GM18502 (cell line): ENCODE measurements around the gene TERB1.

Experiments
- ATAC-seq: cut with Tn5 transposase; IDR thresholded peaks from one replicate; pipeline ENCODE4 v1.9.1; 2021; ENCODE audit warnings: mild to moderate bottlenecking; ENCODE audit not compliant: unreplicated experiment, poor library complexity

Gene TERB1

DNA sequence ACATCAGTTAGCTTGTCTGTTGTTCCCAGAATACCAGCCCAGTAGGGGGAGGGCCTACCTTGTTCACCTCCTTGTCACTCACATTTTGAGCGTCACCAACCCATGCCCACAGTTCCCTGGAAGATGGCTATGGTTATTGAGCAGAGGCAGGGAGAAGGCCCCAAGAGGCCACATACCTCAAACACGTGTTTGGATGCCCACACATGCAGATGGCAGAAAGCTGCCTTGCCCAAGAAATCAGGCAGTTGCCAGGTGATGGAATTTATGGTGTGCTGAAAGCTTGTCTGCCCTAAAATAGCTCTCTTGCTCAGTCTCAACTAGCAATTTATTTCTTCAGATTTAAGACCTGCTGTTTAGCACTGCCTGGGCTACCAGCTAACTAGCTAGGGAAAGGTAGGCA is 88.3 kb downstream of the TERB1 start:
- no peak for ATAC-seq

- ATAC-seq = no peak
These were observed 88.9 kb downstream of the TERB1 start for GRCh38 chr16:66712512-66712911.

GRCh38 chr16:66711581-66711980 is 89.8 kb downstream of the TERB1 start:
- no peak for ATAC-seq

DNA sequence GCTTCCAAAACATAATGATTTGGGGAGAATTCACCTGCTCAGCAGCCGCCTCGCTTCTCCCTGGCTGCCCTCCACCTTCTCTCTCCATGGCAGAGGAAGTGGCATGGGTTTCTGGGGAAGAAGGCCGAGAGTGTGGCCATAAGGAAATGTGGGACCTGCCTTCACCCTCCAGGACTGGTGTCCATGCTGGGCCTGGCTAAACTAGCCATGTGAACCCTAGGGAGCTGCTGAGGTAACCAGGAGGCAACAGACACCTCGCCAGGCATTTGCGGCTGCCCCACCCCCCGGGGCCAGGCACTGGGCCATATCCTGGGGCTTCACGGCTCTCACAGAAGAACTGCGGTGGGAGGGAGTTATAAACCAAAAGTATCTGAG is 94.9 kb downstream of the TERB1 start:
- ATAC-seq = no peak

GRCh38 chr16:66705790-66706505 is 95.4 kb downstream of the TERB1 start:
- ATAC-seq = no peak
